IPS DF 19.7 (cell line): ENCODE data around the gene ZNF283.
"Not testable (repeated sequence)": the region's sequence is repeated elsewhere in the genome, so short reads cannot be mapped to it uniquely, and the experiment has no call there.

ENCODE experiments used
- DNase-seq: peaks from one replicate; pipeline ENCODE4 v3.0.0-alpha.2; 2013; ENCODE audit warnings: low read depth, low spot score

Gene ZNF283

DNA sequence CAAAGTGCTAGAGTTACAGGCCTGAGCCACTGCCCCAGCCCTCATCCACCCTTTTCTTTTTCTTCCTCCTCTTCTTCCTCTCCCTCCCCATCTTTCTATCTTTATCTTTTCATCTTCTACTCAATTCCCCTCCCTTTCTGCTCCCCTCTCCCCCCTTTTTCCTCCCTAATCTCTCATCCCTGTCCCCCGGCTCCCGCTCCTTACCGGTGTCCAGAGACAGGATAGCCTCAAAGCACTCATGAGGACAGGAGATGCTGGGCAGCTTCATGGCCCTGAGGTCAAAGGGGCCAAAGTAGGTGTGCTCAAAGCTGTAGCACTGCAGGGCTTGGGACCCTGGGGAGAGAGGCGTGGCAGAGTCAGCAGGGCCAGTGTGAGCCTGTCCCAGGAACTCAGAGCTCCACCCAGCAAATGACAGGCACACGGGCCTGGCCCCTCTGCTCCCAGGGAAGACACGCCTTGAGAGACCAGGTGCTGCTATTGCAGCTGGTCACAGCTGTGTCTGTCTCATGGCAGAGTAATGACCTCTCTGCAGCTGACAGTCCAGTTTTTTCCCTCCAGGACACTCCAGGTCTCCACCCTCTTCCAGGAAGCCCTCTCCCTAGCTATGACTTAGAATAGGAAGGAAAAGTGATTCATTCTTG, 27.5 kb upstream of the ZNF283 start:
- no peak for DNase-seq

DNA sequence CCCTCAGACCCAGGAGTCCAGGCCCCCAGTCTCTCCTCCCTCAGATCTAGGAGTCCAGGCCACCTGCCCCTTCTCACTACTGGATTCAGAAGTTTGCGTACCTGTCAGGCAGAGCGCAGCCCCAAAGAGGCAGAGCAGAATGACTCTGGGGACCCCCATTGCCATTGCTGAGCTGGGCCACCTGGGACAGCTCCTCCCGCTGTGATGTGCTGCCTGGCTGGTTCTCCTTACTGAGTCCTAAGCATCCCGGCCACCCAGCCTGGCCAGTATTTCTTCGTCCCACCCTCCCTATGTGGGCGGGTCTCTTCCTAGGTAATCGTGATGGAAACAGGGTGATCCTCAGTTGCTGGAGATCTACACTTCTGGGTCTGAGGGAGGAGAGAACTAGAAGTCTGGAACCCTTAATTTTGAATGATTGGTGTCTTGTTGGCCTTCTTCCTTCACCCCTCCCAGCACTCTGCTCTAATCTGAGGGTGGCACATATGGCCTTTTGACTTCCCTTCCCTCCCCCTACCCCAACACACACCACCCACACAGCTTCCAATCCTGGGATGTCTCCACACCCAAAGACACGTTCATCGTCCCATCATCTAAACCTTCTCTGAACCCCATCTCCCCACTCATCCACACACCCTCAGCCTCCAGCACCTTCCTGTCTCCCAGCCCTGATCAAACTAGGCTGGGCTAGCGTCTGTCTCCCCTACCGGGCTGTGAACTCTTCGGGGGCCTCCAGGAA, 24.7 kb upstream of the ZNF283 start, which contains the start of gene LYPD5:
Gene LYPD5, minus strand, starts transcription at position 232 of the 736 bp plus-strand sequence. Its CDS starts 67 bp downstream, at position 165.
- DNase-seq: no peak

DNA sequence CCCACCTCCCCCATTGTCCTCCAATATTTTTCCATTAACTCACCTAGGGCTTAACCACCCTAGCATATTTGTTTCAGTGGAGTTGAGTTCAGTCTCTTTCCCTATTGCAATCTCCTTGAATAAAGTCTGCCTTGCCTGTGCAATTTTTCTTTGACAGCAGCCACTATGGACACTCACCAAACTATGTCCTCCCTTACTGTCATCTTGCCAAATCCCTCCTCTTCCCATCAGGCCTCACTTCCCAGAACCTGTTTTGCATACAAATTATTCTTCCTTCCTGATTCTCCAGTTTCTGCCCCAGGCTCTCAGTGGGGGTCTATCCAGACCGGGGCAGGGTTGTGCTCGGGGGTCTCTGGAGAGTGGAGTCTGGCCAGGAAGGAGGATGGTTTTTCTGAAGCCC, 22.7 kb upstream of the ZNF283 start:
- no peak for DNase-seq

GRCh38 chr19:43806401-43806800, 20.7 kb upstream of the ZNF283 start:
- not testable (repeated sequence) for DNase-seq

DNA sequence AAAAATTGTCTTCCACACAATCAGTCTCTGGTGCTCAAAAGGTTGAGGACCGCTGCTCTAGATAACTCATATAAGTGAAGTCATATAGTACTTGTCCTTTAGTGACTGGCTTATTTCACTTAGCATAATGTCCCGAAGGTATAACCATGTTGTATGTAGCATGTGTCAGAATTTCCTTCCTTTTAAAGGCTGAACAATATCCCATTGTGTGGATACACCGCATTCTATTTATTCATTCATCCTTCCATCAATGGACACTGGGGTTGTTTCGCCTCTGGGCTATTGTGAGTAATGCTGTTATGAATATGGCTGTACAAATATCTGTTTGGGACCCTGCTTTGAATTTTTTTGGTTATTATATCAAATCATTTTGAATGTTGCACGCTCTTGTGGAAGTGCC, 20.3 kb upstream of the ZNF283 start:
- DNase-seq: no peak

- DNase-seq: no peak
These were observed 19.5 kb upstream of the ZNF283 start for GRCh38 chr19:43807651-43808050.

DNA sequence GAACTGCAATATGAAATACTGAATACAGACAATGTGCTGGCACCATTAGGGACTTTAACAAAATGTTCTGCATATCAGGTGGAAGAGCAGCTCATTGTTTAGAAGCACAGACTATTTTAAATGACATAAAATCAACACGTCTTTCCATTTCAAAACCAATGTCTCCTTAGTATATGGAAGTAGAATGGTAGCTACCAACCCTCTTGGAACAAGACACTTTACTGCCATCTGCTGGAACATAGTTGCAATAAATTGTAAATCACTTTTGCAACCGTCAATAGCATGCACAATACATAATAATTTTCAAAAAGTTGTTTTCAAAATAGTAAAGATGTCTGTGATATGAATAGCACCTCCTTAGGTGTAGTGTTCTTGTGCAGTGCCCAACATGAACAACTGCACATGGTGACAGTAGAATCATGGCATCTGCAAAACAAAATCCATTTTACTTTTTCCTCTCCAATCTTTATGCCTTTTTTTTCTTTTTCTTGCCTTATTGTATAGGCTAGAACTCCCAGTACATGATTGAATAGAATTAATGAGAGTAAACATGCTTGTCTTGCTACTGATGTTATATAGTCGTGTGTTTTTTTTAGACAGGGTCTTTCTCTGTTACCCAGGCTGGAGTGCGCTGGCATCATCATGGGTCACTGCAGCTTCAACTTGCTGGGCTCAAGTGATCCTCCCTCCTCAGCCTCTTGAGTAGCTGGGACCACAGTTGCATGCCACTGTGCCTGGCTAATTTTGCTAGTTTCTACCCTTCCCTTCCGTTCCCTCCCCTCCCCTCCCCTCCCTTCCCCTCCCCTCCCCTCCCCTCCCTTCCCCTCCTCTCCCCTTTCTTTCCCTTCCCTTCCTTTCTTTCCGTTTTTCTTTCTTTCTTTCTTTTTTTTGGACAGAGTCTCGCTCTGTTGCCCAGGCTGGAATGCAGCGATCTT, 17.1 kb upstream of the ZNF283 start:
- no peak for DNase-seq

DNA sequence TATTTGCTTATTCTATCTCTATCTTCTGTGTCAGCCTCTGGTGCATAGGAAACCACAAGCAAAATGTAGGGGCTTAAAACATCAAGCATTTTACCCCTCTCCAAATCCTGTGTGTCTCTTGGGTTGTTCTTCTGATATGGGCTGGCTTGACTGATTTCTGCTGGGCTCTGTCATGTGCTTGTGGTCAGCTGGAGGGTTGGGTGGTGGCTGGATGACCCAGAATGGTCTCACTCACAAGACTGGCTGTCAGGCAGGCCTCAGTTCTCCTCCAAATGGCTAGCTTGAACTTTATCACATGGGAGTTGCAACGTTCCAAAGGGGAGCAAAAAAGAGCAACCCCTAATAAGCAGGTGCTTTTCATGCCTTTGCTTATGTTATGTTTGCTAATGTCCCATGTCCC, 15.3 kb upstream of the ZNF283 start:
- no peak for DNase-seq

DNA sequence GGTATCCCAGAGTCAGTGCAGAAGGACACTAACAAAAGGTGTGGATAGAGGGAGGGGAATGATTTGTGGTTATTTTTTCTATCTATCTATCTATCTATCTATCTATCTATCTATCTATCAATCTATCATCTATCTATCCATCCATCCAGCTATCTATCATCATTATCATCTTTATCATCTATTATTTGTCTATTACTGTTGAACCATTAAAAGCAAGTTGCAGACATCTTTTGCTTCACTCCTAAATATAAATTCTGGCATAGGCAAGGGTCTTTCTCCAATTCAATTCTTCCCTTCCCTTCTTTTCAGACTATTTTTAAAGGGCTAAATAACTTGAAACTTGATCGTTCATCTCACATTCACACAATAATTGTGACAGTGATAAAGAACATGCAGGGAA, 14.9 kb upstream of the ZNF283 start:
- no peak for DNase-seq

DNA sequence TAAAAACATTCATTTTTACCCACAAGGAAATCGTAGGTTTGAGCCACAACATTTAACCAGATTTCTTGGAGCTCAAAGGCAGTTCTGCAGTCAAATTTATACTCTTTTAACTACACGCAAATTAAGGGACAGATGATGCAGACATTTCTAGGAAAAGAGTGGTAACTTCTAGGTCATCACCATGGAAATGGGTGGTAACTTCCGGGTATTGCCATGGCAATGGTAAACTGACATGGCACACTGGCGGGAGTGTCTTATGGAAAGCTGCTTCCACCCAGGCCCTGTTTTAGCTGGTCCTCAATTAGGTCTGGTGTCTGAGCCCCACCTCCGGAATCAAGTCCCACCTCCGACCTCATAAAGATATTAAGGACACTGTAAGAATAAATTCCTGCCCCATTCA, 14.4 kb upstream of the ZNF283 start:
- no peak for DNase-seq

- no peak for DNase-seq
These were observed 12.3 kb upstream of the ZNF283 start for GRCh38 chr19:43814663-43815352.

DNA sequence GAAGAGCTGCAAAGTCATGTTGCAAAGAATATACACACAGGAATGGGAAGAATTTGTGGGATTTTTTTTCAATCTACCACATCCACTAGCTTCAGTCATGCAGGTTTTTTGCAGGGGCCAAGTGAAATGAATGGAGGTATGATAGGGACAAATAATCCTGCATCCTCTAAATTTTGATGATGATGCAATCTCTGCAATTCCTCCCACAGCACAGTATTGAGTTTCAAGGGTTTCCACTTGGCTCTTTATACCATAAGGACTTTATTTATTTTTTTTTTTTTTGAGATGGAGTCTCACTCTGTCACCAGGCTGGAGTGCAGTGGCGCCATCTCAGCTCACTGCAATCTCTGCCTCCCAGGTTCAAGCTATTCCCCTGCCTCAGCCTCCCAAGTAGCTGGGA, 9.7 kb upstream of the ZNF283 start:
- not testable (repeated sequence) for DNase-seq

DNA sequence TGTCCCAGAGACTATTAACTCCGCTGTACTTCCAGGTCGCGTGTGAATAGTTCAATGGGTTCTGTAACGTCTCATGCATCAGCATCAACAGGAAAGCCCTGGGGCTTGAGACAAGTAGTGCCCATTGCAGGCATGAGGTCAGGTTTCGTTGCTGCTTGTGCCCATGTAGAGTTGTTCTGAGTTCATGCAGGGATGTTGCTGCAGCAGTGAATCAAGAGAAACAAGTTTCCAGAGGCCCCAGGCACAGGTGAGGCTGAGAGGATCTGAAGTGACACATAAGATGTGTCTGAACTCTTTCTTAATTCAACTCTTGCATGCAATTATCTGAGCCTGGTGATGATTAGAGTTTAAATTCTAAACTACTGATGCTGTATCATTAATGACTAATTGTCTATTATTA, 8.6 kb upstream of the ZNF283 start:
- no peak for DNase-seq

DNA sequence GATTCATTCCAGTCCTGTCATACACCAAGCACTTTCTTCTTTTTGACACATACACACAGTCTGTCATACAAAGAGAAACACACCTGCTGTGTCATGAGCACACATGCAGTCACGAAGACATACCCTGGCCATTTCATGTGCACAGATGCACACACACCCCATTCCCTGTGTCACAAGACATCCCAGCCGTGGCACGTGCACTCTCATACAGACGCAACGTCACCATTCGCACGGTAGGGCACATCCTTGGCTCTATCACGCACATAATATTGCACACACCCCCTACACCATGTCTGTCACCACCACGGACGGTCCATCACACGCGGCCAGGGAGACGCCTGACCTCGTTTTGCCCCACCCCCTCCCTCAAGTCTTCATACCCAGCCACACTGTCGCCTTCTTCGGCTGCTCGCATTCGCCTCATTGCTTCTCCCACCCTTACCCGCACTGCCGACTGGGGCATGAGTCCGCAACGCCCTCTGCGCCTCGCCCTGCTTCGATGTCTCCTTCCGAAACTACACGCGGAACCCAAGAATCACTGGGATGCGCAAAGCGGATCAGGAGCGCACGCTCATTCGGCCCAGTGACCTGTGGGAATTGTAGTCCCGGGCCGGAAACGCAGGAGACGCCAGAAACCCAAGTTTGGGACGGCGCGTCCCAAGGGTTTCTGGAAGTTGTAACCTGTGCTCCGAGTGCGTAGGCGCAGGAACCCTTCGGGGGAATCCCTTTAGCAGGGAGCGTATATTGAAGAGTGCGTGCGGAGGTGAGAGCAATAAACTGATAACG, 6.8 kb upstream of the ZNF283 start:
- DNase-seq: no peak

DNA sequence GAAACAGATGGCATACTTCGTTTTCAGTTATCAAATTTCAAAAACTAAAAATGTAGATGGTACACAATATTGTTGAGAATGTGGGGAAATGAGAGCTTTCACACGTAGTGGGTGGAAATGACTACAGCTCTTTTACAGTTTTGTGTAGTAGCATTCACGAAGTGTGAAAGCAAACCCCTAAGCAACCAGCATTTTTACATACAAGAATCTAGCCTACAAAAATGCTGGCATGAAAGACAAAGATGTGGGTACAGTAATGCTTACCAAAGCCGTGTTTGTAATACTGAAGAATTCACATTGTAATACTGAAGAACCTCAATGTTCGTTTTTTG, 6.3 kb upstream of the ZNF283 start:
- DNase-seq: no peak

DNA sequence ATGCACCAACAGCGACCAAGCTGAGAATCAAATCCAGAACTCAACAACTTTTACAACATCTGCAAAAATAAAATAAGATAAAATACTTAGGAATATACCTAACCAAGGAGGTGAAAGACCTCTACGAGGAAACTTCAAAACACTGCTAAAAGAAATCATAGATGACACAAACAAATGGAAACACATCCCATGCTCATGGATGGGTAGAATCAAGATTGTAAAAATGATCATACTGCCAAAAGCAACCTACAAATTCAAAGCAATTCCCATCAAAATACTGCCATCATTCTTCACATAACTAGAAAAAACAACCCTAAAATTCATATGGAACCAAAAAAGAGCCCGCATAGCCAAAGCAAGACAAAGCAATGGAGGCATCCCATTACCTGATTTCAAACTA, 3.3 kb upstream of the ZNF283 start:
- not testable (repeated sequence) for DNase-seq

DNA sequence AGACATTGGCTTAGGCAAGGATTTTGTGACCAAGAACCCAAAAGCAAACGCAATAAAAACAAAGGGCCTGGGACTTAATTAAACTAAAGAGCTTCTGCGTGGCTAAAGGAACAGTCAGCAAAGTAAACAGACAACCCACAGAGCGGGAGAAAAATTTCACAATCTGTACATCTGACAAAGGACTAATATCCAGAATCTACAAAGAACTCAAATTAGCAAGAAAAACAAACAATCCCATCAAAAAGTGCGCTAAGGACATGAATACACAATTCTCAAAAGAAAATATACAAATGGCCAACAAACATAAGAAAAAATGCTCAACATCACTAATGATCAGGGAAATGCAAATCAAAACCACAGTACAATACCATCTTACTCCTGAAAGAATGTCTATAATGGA, 2.5 kb upstream of the ZNF283 start:
- DNase-seq: not testable (repeated sequence)

DNA sequence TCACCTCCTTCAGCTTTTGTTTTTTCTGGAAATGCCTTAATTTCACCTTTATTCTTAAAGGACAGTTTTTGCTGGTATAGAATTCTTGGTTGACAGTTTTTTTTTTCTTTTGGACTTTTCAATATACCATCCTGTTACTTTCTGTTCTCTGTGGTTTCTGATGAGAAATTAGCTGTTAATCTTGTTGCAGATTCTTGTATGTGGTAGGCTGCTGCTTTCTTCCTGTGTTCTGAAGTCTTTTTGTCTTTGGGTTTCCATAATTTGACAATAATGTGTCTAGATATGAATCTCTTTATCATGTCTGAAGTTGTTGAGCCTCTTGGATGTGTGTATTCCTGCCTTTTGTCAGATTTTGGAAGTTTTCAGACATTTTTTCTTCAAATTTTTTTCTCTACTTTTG, 12.0 kb downstream of the ZNF283 start:
- DNase-seq: no peak

DNA sequence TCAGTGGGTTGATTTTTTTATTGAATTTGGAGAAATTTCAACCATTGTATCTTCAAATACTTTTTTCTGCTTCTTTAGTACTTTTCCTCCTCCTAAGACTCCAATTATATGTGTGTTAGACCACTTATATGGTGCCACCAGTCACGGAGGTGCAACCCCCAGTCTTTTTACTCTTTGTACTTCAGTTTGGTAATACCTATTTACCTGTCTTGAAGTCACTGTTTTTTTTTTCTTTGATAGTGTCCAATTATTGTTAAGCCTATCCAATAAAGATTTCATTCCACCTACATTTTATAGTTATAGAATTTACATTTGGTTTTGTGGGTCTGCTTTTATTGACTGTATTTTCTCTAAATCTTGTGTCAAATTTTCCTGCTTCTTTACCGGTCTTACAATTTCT, 14.9 kb downstream of the ZNF283 start:
- no peak for DNase-seq

- no peak for DNase-seq
These were observed 20.1 kb downstream of the ZNF283 start for GRCh38 chr19:43847246-43847645.

GRCh38 chr19:43847884-43848283, 20.8 kb downstream of the ZNF283 start:
- no peak for DNase-seq
